Large intestine (tissue), 1 donor: ENCODE measurements around the gene DUT. TPM values are rescaled to one million over a fixed set of nuclear protein-coding genes. Genes with fewer than 3 reads are reported as not detected.

Experiments
- polyA plus RNA-seq: library from polyadenylated mRNA; unstranded; fragments of 120-200 nt; gene quantifications from one replicate; pipeline ENCODE4 v1.2.1, GENCODE V29; 2013

DUT gene
- polyA plus RNA-seq, 1 donor, result 112 TPM

Other genes with a start within 250 kb of the DUT start
- not detected for gene SLC24A5, start 210.4 kb upstream of the DUT start, polyA plus RNA-seq
- gene MYEF2, start 153.1 kb upstream of the DUT start, polyA plus RNA-seq, result 28.8 TPM
- 0.10 TPM for gene CTXN2, start 139.8 kb upstream of the DUT start, polyA plus RNA-seq
- gene SLC12A1, start 125.1 kb upstream of the DUT start, polyA plus RNA-seq, result 0.10 TPM